H9 (cell line): ENCODE data around the gene DLG1. TPM values are rescaled to one million over a fixed set of nuclear protein-coding genes. Genes with fewer than 3 reads are reported as not detected.

Experiments
- DNase-seq: peaks from one replicate; pipeline ENCODE4 v3.0.0-alpha.2; 2017
- H2AFZ ChIP-seq: one replicate; pipeline ENCODE4 v1.6.1; 2013; ENCODE audit warnings: mild to moderate bottlenecking, low read length, control low read depth, moderate library complexity
- H2AK5ac ChIP-seq: 2 replicates; pipeline ENCODE4 v1.6.1; 2013; ENCODE audit warnings: low read length, control low read depth, mixed read lengths; ENCODE audit not compliant: insufficient read length
- H2BK120ac ChIP-seq: one replicate; pipeline ENCODE4 v1.6.1; 2013; ENCODE audit warnings: low read depth, mild to moderate bottlenecking, low read length, control low read depth, inconsistent platforms; ENCODE audit not compliant: poor library complexity, severe bottlenecking
- H2BK12ac ChIP-seq: 2 replicates; pipeline ENCODE4 v1.6.1; 2013; ENCODE audit warnings: low read length, control low read depth, mixed read lengths, low read depth; ENCODE audit not compliant: insufficient read length
- H2BK15ac ChIP-seq: 2 replicates; pipeline ENCODE4 v1.6.1; 2013; ENCODE audit warnings: low read depth, low read length, control low read depth
- H2BK20ac ChIP-seq: one replicate; pipeline ENCODE4 v1.6.1; 2013; ENCODE audit warnings: low read depth, mild to moderate bottlenecking, low read length, control low read depth, inconsistent platforms; ENCODE audit not compliant: poor library complexity, severe bottlenecking
- H2BK5ac ChIP-seq: 2 replicates; pipeline ENCODE4 v1.6.1; 2013; ENCODE audit warnings: low read length, control low read depth, mixed read lengths; ENCODE audit not compliant: insufficient read length
- H3K14ac ChIP-seq: 2 replicates; pipeline ENCODE4 v1.6.1; 2013; ENCODE audit warnings: low read length, control low read depth; ENCODE audit not compliant: insufficient read depth
- H3K18ac ChIP-seq: 2 replicates; pipeline ENCODE4 v1.6.1; 2013; ENCODE audit warnings: low read depth, mild to moderate bottlenecking, mixed read lengths, low read length, control low read depth; ENCODE audit not compliant: insufficient read length
- H3K23ac ChIP-seq: 2 replicates; pipeline ENCODE4 v1.6.1; 2013; ENCODE audit warnings: low read length, control low read depth, mixed read lengths, low read depth; ENCODE audit not compliant: insufficient read length
- H3K23me2 ChIP-seq: 2 replicates; pipeline ENCODE4 v1.6.1; 2013; ENCODE audit warnings: low read depth, mild to moderate bottlenecking, mixed read lengths, low read length, control low read depth; ENCODE audit not compliant: insufficient read length, poor library complexity, severe bottlenecking
- H3K27ac ChIP-seq: 2 replicates; pipeline ENCODE4 v1.5.1; 2013; ENCODE audit warnings: low read length, control low read depth, mixed read lengths, low read depth; ENCODE audit not compliant: insufficient read length
- H3K27me3 ChIP-seq: 2 replicates; pipeline ENCODE4 v1.6.1; 2013; ENCODE audit warnings: low read length, control low read depth, inconsistent platforms; ENCODE audit not compliant: insufficient read depth
- H3K4ac ChIP-seq: 2 replicates; pipeline ENCODE4 v1.6.1; 2013; ENCODE audit warnings: low read depth, mild to moderate bottlenecking, control low read depth, inconsistent platforms, low read length, moderate library complexity
- H3K4me1 ChIP-seq: 2 replicates; pipeline ENCODE4 v1.6.1; 2013; ENCODE audit warnings: low read length, control low read depth, inconsistent platforms; ENCODE audit not compliant: insufficient read depth
- H3K4me2 ChIP-seq: 2 replicates; pipeline ENCODE4 v1.6.1; 2013; ENCODE audit warnings: low read length, control low read depth, mixed read lengths; ENCODE audit not compliant: insufficient read length, insufficient read depth
- H3K56ac ChIP-seq: 2 replicates; pipeline ENCODE4 v1.6.1; 2013; ENCODE audit warnings: low read depth, mild to moderate bottlenecking, mixed read lengths, low read length, control low read depth; ENCODE audit not compliant: insufficient read length
- H3K79me1 ChIP-seq: 2 replicates; pipeline ENCODE4 v1.6.1; 2013; ENCODE audit warnings: low read depth, mild to moderate bottlenecking, moderate library complexity, low read length, control low read depth, inconsistent platforms; ENCODE audit not compliant: insufficient read depth, poor library complexity, severe bottlenecking
- H3K79me2 ChIP-seq: 2 replicates; pipeline ENCODE4 v1.6.1; 2013; ENCODE audit warnings: low read length, control low read depth, inconsistent platforms; ENCODE audit not compliant: insufficient read depth
- H3K9ac ChIP-seq: 2 replicates; pipeline ENCODE4 v1.6.1; 2013; ENCODE audit warnings: low read length, control low read depth, mixed read lengths; ENCODE audit not compliant: insufficient read length; ENCODE audit errors: extremely low read depth
- H3K9me3 ChIP-seq: one replicate; pipeline ENCODE4 v1.6.1; 2013; ENCODE audit warnings: low read depth, low read length, inconsistent platforms; ENCODE audit not compliant: control insufficient read depth
- H3T11ph ChIP-seq: one replicate; pipeline ENCODE4 v1.6.1; 2013; ENCODE audit warnings: mild to moderate bottlenecking, low read length, control low read depth, inconsistent platforms
- H4K20me1 ChIP-seq: one replicate; pipeline ENCODE4 v1.6.1; 2013; ENCODE audit not compliant: control insufficient read depth, insufficient read length, insufficient read depth
- H4K5ac ChIP-seq: 2 replicates; pipeline ENCODE4 v1.6.1; 2013; ENCODE audit warnings: low read depth, mild to moderate bottlenecking, mixed read lengths, low read length, control low read depth; ENCODE audit not compliant: insufficient read length
- H4K8ac ChIP-seq: replicated peaks from 2 replicates; pipeline ENCODE4 v1.6.1; 2013; ENCODE audit warnings: low read length, control low read depth, mixed read lengths, low read depth; ENCODE audit not compliant: insufficient read length
- H4K91ac ChIP-seq: 2 replicates; pipeline ENCODE4 v1.6.1; 2013; ENCODE audit warnings: low read depth, mild to moderate bottlenecking, moderate library complexity, mixed read lengths, low read length, control low read depth; ENCODE audit not compliant: insufficient read length
- H3K27ac Mint-ChIP-seq, 3 experiments: 2 replicates in 2 of 3; 3 replicates in 1 of 3; pipeline ENCODE4 v1.8.0; 2020 to 2021; ENCODE audit warnings: mixed read lengths in 3 of 3, mild to moderate bottlenecking in 1 of 3, moderate library complexity in 1 of 3
- H3K27me3 Mint-ChIP-seq: 2 replicates; pipeline ENCODE4 v1.8.0; 2021; ENCODE audit warnings: low read depth, mild to moderate bottlenecking, moderate library complexity, mixed read lengths
- H3K36me3 Mint-ChIP-seq, 3 experiments: 2 replicates in 2 of 3; 3 replicates in 1 of 3; pipeline ENCODE4 v1.8.0; 2020 to 2021; ENCODE audit warnings: low read depth in 3 of 3, mixed read lengths in 3 of 3; ENCODE audit not compliant: insufficient read depth in 1 of 3
- H3K4me1 Mint-ChIP-seq, 2 experiments: 2 replicates each; pipeline ENCODE4 v1.8.0; 2020; ENCODE audit warnings: mixed read lengths in 2 of 2
- H3K4me3 Mint-ChIP-seq, 2 experiments: 2 replicates in 1 of 2; 3 replicates in 1 of 2; pipeline ENCODE4 v1.8.0; 2020 to 2021; ENCODE audit warnings: mild to moderate bottlenecking in 2 of 2, mixed read lengths in 2 of 2, moderate library complexity in 1 of 2
- H3K9me3 Mint-ChIP-seq, 2 experiments: 2 replicates in 1 of 2; 3 replicates in 1 of 2; pipeline ENCODE4 v1.8.0; 2020; ENCODE audit warnings: mild to moderate bottlenecking in 2 of 2, mixed read lengths in 2 of 2, moderate library complexity in 1 of 2
- WGBS: extraction: QIAGEN DNeasy Blood & Tissue Kit; methylation state at CpG from one replicate; pipeline ENCODE4 v1.1.7; 2013; ENCODE audit warnings: missing lambda C conversion rate, low lambda C conversion rate, mixed read lengths; ENCODE audit not compliant: insufficient read length; ENCODE audit errors: extremely low coverage; 5-methylcytosine and 5-hydroxymethylcytosine counted together
- total RNA-seq: library from RNA; stranded (reverse); gene quantifications from 2 replicates; pipeline ENCODE4 v1.2.1, GENCODE V29; 2021
- TF ChIP-seq, protein P1 (sequence below): fragments of 200-600 bp; sonication (generic); conservative IDR thresholded peaks from 3 replicates; pipeline ENCODE4 v1.8.0; 2021; ENCODE audit warnings: antibody characterized with exemption, mild to moderate bottlenecking

Gene DLG1
- total RNA-seq, 1 experiment from 2014 or later: 84.1 TPM

DNA sequence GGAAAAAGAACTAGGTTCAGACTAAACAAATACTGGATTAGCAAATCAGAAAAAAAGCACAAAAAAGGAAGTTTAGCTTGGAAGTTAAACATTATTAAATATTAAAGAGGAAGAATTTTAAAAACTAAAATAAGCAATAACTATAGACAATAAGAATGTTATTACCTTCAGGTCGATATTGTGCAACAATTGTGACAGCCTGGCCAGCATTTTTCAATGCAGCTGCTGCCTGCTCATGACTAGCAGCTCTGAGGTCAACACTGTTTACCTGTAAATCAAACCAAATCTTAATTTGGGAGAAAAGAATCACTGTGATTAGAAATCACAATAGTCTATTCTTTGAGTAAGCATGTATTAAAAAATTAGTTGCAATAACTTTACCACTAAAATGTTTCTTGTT is 193.7 kb downstream of the DLG1 start:
- Histone ChIP-seq H2BK5ac (no peak overlapping the region), H3K18ac (no peak overlapping the region), H3K27me3 (no peaks in the 10 kb centered on the region), H3K9me3 (no peaks in the 10 kb centered on the region), H3K4ac (no peak overlapping the region), H3K14ac (no peak overlapping the region), H4K5ac (no peak overlapping the region), H2BK15ac (no peak overlapping the region), H2BK20ac (no peak overlapping the region), H3K9ac (no peak overlapping the region), H4K20me1 (no peaks in the 10 kb centered on the region), H2BK120ac (no peak overlapping the region), H3K23me2 (no peaks in the 10 kb centered on the region), H2BK12ac (no peak overlapping the region), H2AK5ac (no peak overlapping the region), H2AFZ (no peak overlapping the region), H4K91ac (no peak overlapping the region), H3K23ac (no peak overlapping the region), H3K56ac (no peak overlapping the region), H3K27ac (no peak overlapping the region), H3K4me2 (no peak overlapping the region), H3K4me1 (no peaks in the 10 kb centered on the region), H3K79me2 (no peaks in the 10 kb centered on the region), H3T11ph (no peak overlapping the region), H3K79me1 (no peaks in the 10 kb centered on the region), H4K8ac (no peak overlapping the region)
- H3K27me3 Mint-ChIP-seq: no peaks in the 10 kb centered on the region
- TF ChIP-seq, protein P1, sequence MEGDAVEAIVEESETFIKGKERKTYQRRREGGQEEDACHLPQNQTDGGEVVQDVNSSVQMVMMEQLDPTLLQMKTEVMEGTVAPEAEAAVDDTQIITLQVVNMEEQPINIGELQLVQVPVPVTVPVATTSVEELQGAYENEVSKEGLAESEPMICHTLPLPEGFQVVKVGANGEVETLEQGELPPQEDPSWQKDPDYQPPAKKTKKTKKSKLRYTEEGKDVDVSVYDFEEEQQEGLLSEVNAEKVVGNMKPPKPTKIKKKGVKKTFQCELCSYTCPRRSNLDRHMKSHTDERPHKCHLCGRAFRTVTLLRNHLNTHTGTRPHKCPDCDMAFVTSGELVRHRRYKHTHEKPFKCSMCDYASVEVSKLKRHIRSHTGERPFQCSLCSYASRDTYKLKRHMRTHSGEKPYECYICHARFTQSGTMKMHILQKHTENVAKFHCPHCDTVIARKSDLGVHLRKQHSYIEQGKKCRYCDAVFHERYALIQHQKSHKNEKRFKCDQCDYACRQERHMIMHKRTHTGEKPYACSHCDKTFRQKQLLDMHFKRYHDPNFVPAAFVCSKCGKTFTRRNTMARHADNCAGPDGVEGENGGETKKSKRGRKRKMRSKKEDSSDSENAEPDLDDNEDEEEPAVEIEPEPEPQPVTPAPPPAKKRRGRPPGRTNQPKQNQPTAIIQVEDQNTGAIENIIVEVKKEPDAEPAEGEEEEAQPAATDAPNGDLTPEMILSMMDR: no peak
- DNase-seq: no peak
- no CpG with 5 or more reads among the region's 1 CpG for WGBS
- no peaks in the 10 kb centered on the region for H3K9me3 Mint-ChIP-seq
- no peaks in the 10 kb centered on the region for H3K4me1 Mint-ChIP-seq
- H3K36me3 Mint-ChIP-seq: peaks cover 0 to 24% (median 23%) of the 10 kb centered on the region in 3 experiments; a peak in 5 of 7 replicates
- H3K27ac Mint-ChIP-seq: no peak overlapping the region
- no peak overlapping the region for H3K4me3 Mint-ChIP-seq
